ENCODE results near the gene RIOK2. TPM values are rescaled to one million over a fixed set of nuclear protein-coding genes. Genes with fewer than 3 reads are reported as not detected.
A peak's percentile ranks its signal among the peaks of the same experiment; 100 is the strongest.

The RIOK2 gene
- total and polyA plus RNA-seq, 10 of the 15 experiments (the other 5 are each of a cell fraction or from before 2014, with no cell fraction given): 23.0 to 69.1 (median 33.3) TPM

GRCh38 chr5:97167435-97167834 lies 15.6 kb downstream of the RIOK2 start (continued):
- TF ChIP-seq ZBTB40 (IDR thresholded peaks at IDR 0.05; ENCODE audit: borderline replicate concordance) (no peak), CHD4 (IDR thresholded peaks at IDR 0.05) (no peak), E2F8 (IDR thresholded peaks at IDR 0.05; ENCODE audit: low read depth, partially characterized antibody) (peak; percentile 37), SIN3A (IDR thresholded peaks at IDR 0.05; ENCODE audit: low read depth, low read length) (no peak), CREM (IDR thresholded peaks at IDR 0.05; ENCODE audit: low read depth) (peak; percentile 63), PBX3 (IDR thresholded peaks at IDR 0.05; ENCODE audit: insufficient replicate concordance, low read depth, low read length) (no peak), POLR2AphosphoS2 (IDR thresholded peaks at IDR 0.05; ENCODE audit: low read depth, low read length) (no peak), IRF5 (IDR thresholded peaks at IDR 0.05; ENCODE audit: borderline replicate concordance) (no peak), POLR2AphosphoS5 (IDR thresholded peaks at IDR 0.05; ENCODE audit: low read length) (no peak), IRF3 (IDR thresholded peaks at IDR 0.05) (no peak), NRF1 (conservative IDR thresholded peaks at IDR 0.05; ENCODE audit: low read depth, low read length) (no peak), SP1 (IDR thresholded peaks at IDR 0.05; ENCODE audit: low read depth, low read length) (no peak), RFX5 (IDR thresholded peaks at IDR 0.05; ENCODE audit: low read depth, low read length) (no peak), RELB (IDR thresholded peaks at IDR 0.05; ENCODE audit: low read depth) (0 out of 2 replicates have a peak, but pooled peaks have one; percentile 18)

All from GM12878 (cell line).